Duodenal mucosa (tissue), 2 donors: Measurements from ENCODE around the gene IGIP.
A peak's percentile ranks its signal among the peaks of the same experiment; 100 is the strongest.

Source experiments
- H3K27ac ChIP-seq: one replicate; pipeline ENCODE4 v1.7.0; 2013; ENCODE audit warnings: low read depth, low read length
- H3K27me3 ChIP-seq, 2 donors: one replicate each; pipeline ENCODE4 v1.7.0; 2013; ENCODE audit warnings: low read length in 2 of 2, control low read depth in 1 of 2; ENCODE audit not compliant: insufficient read depth in 2 of 2, control insufficient read depth in 1 of 2
- H3K36me3 ChIP-seq, 2 donors: one replicate each; pipeline ENCODE4 v1.7.0; 2013; ENCODE audit warnings: low read length in 2 of 2, control low read depth in 1 of 2; ENCODE audit not compliant: insufficient read depth in 2 of 2, control insufficient read depth in 1 of 2
- H3K4me1 ChIP-seq, 2 donors: one replicate each; pipeline ENCODE4 v1.7.0; 2013; ENCODE audit warnings: low read length in 2 of 2, control low read depth in 1 of 2; ENCODE audit not compliant: insufficient read depth in 2 of 2, control insufficient read depth in 1 of 2
- H3K4me3 ChIP-seq, 2 donors: one replicate each; pipeline ENCODE4 v1.7.0; 2013; ENCODE audit warnings: low read length in 2 of 2, low read depth in 1 of 2
- H3K9ac ChIP-seq, 2 donors: one replicate each; pipeline ENCODE4 v1.7.0; 2013; ENCODE audit warnings: low read length in 2 of 2, low read depth in 1 of 2
- H3K9me3 ChIP-seq, 2 donors: one replicate each; pipeline ENCODE4 v1.7.0; 2013; ENCODE audit warnings: low read length in 2 of 2, control low read depth in 1 of 2; ENCODE audit not compliant: control insufficient read depth in 1 of 2

Gene IGIP

GRCh38 chr5:140103154-140103553 is 22.6 kb upstream of the IGIP start:
- Histone ChIP-seq H3K9me3 (no peaks in the 10 kb centered on the region), H3K9ac (no peak overlapping the region), H3K4me1 (peaks cover 12% of the 10 kb centered on the region in 2 donors), H3K27ac (no peak overlapping the region), H3K4me3 (no peak overlapping the region), H3K27me3 (no peaks in the 10 kb centered on the region), H3K36me3 (no peaks in the 10 kb centered on the region)

GRCh38 chr5:140104100-140104499 is 21.6 kb upstream of the IGIP start:
- Histone ChIP-seq H3K27ac (no peak overlapping the region), H3K4me1 (peaks cover 12 to 22% of the 10 kb centered on the region in 2 donors), H3K4me3 (no peak overlapping the region), H3K27me3 (peaks cover 0 to under 1% of the 10 kb centered on the region in 2 donors), H3K9me3 (no peaks in the 10 kb centered on the region), H3K36me3 (no peaks in the 10 kb centered on the region), H3K9ac (no peak overlapping the region)

DNA sequence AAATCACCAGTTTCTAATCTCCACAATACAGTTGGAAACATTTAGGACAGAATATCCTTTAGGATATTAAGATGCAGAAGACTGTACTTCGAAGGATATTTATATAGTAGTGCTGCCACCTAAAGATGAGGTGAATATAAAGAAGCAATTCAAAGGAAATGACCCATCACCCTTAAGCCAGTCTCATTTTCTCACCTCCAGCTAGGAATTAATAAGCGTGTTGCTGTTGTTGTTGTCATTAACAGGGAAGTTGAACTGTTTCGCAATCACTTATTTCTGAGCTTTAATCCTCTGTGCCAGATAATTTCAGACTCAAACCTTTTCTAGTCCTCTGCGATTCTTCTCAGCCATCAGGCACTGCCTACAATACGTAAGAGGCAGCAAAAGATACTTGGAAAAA is 19.6 kb upstream of the IGIP start:
- H3K36me3 ChIP-seq, result no peaks in the 10 kb centered on the region
- H3K9me3 ChIP-seq, result no peaks in the 10 kb centered on the region
- no peak overlapping the region for H3K4me3 ChIP-seq
- H3K27ac ChIP-seq, result no peak overlapping the region
- H3K9ac ChIP-seq, result no peak overlapping the region
- H3K27me3 ChIP-seq, result peaks cover 0 to 10% of the 10 kb centered on the region in 2 donors
- H3K4me1 ChIP-seq, result peaks cover 21 to 25% of the 10 kb centered on the region in 2 donors

DNA sequence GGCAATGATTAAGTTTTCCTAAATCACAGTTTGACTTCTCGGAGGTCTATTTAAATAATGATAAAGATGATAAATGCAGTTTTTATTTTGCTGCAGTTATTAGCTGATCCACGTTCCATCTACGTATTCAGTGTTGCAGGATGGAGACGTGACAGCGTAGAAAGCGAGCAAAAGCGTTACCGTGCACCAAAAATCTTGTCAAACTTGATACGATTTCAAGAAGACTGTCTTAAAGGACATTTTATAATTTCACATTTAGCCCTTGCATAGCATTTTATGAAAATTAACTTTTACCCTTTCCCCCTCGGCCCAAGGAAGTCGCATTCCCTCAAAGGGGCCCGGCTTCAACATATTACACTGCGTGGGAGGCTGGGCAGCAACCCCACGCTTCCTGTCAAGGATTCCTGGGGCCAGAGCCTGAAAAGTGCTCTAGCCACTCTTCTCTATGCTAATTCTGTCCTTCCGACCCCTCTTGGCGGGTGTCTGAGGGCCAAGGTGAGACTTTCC is 18.9 kb upstream of the IGIP start:
- Histone ChIP-seq H3K27me3 (peaks cover 0 to 10% of the 10 kb centered on the region in 2 donors), H3K36me3 (no peaks in the 10 kb centered on the region), H3K4me3 (peak overlapping the region; percentile 89 to 97), H3K9me3 (no peaks in the 10 kb centered on the region), H3K9ac (peak overlapping the region; percentile 73 to 97), H3K27ac (peak overlapping the region; percentile 99), H3K4me1 (peaks cover 25 to 26% of the 10 kb centered on the region in 2 donors)

DNA sequence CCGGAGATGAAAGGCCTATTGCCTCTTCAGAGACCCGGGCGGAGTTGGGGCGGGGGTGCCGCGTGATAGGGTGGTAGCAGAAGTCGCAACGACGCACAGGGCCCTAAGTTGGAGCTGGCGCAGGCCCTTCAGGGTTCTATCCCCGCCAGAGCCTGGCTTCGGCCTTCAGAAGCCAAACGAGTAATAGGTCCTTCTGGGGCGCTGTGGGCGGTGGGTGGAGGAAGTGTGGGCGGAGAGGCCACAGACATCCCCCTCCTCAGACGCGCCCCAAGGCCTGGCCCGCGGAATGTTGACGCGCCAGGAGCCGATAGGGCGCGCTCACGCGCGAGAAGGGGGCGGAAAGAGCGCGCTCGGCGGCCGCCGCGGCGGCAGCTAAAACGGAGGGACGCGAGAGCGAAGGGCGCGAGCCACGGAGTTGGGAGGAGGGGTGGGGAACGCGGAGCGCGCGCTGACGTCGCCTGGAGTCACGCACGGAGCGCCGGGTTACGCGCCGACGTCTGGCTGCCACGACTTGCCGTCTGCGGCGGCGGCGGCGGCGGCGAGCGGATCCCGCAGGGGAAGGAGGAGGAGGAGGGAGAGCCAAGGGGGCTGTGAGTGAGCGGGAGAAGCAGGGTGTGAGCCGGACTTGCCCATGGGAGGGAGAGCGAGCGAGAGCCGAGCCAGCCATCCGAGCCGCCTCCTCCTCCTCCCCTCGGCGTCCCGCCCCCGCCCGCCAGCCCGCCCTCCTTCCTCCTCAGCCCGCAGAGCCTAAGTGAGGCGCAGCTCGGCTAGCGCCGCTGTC is 18.2 kb upstream of the IGIP start:
- H3K27me3 ChIP-seq, result peaks cover 0 to 10% of the 10 kb centered on the region in 2 donors
- peak overlapping the region; percentile 89 to 97 for H3K4me3 ChIP-seq
- H3K36me3 ChIP-seq, result no peaks in the 10 kb centered on the region
- H3K4me1 ChIP-seq, result peaks cover 31% of the 10 kb centered on the region in 2 donors
- peak overlapping the region; percentile 99 for H3K27ac ChIP-seq
- H3K9me3 ChIP-seq, result no peaks in the 10 kb centered on the region
- peak overlapping the region; percentile 73 to 97 for H3K9ac ChIP-seq

DNA sequence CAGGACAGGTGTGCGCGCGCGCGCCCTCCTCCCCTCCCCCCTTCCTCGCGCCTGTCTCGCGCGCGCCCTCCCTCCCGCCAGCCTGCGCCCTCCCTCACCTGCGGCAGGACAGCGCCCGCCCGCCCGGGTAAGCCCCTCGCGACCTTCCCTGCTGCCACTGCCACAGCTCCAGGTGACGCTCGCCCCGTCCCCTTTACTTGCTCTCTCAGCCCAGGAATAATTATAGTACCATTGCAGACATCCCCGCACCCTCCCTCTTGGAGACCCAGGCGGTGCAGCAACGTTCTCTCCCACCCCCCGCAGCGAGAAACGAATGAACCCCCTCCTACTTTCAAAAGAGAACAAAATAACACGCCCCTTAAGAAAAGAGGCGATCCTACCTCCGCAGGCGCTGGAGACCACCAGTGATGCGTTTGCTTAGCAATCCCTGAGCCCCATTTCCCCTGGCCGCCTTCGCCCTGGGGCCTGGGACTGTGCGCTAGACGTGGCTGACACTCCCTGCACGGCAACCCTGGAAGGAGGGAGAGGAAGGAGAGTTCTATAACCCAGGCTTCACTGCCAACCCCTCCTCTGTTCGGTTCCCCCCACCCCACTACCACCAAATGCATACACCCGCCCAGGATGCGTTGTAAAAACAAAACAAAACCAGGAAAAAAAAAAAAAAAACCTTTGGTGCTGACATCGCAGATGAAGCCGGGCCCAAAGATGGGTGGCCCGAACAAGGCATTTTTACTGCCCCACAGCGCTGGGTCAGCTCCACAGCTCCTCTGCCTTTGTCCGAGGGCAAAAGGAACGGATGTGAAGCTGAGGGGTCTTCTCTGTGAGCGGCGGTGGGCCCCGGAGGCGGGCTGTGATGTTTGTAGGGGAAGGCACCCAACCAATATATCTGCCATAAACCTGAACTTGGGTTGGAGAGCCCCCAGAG is 17.4 kb upstream of the IGIP start:
- Histone ChIP-seq H3K9me3 (no peaks in the 10 kb centered on the region), H3K4me3 (peak overlapping the region; percentile 89 to 97), H3K4me1 (peaks cover 31 to 36% of the 10 kb centered on the region in 2 donors), H3K27ac (peak overlapping the region; percentile 99), H3K27me3 (peaks cover 0 to 10% of the 10 kb centered on the region in 2 donors), H3K36me3 (no peaks in the 10 kb centered on the region), H3K9ac (peak overlapping the region; percentile 84 to 97)

- H3K27me3 ChIP-seq, result peaks cover 0 to 10% of the 10 kb centered on the region in 2 donors
- H3K4me3 ChIP-seq, result peak overlapping the region; percentile 89 to 97
- H3K27ac ChIP-seq, result no peak overlapping the region
- peaks cover 31 to 38% of the 10 kb centered on the region in 2 donors for H3K4me1 ChIP-seq
- no peaks in the 10 kb centered on the region for H3K9me3 ChIP-seq
- peak overlapping the region; percentile 84 to 97 for H3K9ac ChIP-seq
- H3K36me3 ChIP-seq, result no peaks in the 10 kb centered on the region
These were observed 16.5 kb upstream of the IGIP start for GRCh38 chr5:140109018-140109758.

- H3K9ac ChIP-seq, result peak overlapping the region in 1 of 2 donors; percentile 97
- no peak overlapping the region for H3K27ac ChIP-seq
- peaks cover 0 to 10% of the 10 kb centered on the region in 2 donors for H3K27me3 ChIP-seq
- H3K9me3 ChIP-seq, result no peaks in the 10 kb centered on the region
- peak overlapping the region in 1 of 2 donors; percentile 97 for H3K4me3 ChIP-seq
- peaks cover 33 to 42% of the 10 kb centered on the region in 2 donors for H3K4me1 ChIP-seq
- H3K36me3 ChIP-seq, result no peaks in the 10 kb centered on the region
These were observed 15.7 kb upstream of the IGIP start for GRCh38 chr5:140109759-140110645.

- Histone ChIP-seq H3K27me3 (peaks cover 0 to 10% of the 10 kb centered on the region in 2 donors), H3K9me3 (no peaks in the 10 kb centered on the region), H3K9ac (no peak overlapping the region), H3K27ac (no peak overlapping the region), H3K4me3 (no peak overlapping the region), H3K36me3 (no peaks in the 10 kb centered on the region), H3K4me1 (peaks cover 35 to 47% of the 10 kb centered on the region in 2 donors)
These were observed 15.1 kb upstream of the IGIP start for GRCh38 chr5:140110646-140110957.
